CD4-positive, alpha-beta T cell treated with Interferon gamma for 1 hour (primary cell): Measurements from ENCODE around the gene GSG1L.

Experiments
- DNase-seq: peaks from one replicate; pipeline ENCODE4 v3.0.0-alpha.2; 2020

Gene GSG1L

DNA sequence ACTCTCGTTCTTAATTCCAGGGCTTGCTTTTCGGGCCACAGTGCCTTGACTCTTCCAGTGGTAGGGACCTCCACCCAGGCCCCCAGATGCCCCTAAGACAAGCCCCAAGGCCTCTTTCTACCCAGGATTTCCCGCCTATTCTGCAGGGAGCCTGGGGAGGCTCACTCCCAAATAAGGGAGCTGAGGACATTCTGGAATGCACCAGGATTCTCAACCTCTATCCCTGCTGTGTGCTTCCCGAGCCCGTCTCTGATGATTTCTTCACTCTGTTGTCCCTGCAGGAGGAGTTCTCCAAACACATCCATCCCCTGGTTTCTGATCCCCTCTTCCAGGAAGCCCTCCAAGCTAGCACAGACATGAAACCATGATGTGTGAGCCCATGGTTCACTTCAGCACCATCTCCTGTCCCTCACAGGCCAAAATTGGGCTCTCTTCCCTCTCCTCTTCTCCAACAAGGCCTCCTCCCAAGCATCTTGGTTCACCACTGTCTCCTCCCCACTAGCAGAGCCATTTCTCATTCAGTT is 257.6 kb downstream of the GSG1L start:
- DNase-seq = no peak

DNA sequence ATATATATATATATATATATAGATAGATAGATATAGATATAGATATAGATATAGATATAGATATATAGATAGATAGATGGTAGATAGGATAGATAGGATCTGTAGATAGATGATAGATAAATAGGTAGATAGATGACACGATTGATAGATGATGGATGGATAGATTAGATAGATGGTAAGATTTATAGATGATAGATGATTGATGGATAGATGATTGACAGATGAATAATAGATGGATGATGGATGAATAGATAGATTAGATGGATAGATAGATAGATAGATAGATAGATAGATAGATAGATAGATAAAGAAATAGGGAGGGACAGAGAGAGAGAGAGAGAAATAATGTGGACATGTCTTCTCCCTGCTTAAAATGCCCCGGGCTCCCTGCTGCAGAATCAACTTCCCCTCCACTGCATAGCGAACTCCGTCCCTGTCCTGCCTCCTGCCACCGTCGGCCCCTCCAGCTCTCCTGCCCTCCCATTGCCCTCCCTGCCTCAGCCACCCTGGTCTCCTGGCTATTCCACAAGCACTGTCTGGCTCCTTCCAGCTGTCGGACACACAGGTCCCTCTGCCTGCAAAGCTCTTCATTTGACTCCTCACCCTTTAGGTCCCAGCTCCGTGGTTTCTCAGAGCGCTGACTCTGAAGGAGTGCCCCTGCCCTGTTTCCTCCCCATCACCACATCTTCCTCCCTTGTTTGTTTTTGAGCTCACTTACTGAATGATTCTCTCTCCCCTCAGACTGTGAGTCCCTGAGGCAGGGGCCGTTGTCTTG is 259.6 kb downstream of the GSG1L start:
- DNase-seq = no peak

DNA sequence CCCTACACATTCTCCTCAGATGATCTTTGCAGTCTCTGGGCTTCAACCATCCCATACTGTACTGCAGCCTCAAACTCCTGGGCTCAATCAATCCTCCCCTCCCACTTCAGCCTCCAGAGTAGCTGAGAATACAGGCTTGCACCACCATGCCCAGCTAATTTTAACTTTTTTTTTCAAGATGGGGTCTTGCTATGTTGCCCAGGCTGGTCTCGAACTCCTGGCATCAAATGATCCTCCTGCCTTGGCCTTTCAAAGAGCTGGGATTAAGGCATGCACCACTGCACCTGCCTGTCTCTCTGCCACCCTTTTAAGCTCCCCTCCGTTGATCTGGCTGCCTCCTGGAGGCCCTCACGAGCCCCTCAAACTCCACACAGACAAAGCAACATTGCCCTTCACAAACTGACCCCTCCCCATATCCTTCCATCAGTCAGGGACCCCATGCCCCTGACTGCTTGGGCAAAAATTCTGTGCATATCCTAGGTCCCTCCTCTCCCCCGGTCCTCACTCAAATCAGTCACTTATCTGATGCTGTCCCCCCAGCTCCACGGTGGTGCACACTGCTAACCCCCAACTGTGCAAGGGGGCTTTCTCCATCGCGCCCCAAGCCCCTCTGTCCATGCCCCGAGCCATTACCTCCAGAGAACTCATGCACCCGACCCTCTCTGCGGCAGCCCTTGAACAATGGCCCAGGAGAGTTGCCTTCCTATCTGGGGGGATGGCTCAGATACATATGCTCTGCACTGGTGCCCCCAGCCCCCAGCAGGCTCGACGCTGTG is 260.7 kb downstream of the GSG1L start:
- no peak for DNase-seq

DNA sequence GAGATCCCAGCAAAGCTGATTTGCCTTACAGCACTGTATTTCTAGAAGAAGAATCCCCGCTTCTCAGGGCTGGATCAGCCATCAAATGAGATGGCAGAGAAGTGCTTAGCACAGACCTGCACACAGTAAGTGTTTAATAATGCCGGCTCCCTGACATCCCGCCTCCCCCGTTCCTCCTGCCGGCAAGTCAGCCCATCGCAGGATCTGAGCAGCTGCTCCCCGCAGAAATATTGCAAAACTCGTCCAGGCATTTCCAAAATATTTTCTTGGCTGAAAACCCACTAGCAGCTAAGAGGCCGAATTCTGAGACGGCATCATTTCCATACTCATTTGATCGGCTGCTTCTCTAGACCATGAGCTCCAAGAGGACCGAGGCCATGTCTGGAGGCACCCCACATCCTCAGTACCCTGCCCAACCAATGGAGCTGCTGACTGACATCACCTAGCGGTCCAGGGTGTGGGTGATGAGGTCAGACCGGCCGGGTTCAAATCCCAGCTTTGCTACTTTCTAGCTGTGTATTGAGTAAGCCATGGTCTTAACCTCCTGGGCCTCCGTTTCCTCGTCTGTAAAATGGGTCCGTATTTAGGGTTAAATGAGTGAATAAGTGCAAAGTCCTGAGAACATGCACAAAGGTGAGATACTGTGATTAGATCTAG is 262.1 kb downstream of the GSG1L start:
- DNase-seq = no peak

DNA sequence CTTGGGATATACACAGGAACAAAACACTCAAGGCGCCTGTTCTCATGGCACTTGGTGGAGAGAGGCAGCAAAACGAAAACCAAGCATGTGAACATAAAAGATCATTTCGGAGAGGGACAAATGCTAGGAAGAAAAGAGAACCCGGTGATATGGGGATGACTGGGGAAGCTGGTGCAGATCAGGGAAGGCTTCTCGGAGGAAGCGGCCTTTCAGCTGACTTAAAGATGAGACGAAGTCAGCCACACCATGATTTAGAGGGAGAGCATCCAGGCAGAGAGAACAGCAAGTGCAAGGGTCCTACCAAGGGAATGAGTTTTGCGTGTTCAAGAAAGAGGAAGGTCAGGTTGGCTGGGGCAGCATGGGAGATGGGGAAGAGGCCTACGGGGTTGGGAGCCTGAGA is 262.7 kb downstream of the GSG1L start:
- no peak for DNase-seq

DNA sequence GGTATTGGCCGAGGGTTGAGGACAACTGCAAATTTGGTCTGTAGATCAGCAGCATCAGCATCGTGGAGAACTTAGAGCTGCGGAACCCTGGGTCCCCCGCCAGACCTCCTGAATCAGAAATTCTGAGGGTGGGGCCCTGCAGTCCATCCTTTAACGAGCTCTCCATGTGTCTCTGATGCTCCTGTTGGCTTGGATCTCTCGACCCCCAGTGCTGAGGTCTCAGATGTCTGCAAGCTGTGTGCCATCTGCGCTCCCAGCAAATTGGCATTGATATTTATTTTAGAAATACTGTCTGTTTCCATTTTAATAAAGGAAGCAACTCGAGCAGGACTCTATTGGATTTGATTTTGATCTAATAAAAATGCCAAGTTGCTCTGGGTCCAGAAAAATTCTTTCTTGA is 263.6 kb downstream of the GSG1L start:
- DNase-seq = no peak

DNA sequence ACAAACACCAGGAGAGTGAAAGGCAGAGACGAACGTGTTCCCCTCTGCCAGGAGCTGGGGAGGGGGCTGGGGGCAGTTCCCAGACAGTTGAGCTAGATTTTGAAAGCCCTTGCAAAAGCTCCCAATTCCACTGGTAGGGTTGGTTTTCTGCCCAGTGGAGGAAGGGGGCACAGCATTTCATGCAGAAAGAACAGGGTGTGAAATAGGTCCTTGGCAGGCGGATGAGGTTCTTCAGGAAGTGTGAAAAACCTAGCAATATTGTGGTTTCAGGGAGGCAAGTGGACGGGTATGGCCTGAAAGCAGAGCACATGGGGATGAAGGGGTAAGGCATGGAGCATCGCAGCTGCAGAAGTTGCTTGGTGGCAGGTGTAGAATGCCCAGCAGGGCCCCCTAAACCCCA is 265.3 kb downstream of the GSG1L start:
- DNase-seq = no peak

DNA sequence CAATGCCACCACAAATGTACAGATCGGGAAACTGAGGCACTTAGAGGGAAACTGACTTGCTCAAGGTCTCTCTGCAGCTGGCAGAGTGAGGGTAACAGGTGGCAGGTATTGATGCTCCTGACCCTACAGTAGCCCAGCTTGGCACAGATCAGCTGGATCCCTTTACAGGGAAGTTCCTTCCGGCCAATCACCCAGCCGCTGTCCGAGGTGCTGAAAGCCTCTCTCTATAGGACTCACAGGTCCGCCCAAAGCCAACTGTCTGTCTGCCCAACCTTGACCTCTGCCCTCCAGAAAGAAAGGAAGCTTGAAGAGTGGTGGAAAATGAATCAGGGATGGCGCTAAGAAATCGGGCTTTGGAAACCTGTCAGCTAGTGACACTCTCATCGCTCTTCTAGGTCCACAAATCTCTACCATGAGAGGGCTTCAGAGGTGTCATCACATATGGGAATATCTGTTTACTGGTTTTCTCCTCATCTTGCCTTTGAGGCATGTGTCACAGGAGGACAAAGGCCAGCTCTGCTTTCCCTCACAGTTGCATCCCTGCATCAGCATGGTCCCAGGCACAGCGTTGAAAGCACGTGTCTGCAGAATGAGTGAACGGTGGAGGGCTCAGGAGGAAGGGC is 267.4 kb downstream of the GSG1L start:
- no peak for DNase-seq

DNA sequence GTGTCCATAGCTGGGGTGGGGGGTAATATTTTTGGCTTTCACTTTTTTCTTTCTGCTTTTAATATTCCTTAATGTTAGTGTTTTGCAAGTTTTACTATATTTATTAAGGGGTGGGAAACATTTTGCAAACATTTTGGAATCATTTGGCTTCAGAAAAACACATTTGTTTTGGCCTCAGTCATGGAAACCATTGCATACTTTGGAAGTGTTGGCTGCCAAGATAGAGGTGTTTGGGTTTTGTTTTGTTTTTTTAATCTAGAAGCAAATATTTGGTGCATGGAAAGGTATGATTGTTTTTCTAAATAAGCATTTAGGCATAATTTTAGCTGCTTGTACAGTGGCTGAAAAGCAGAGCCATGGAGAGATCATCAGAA is 270.3 kb downstream of the GSG1L start:
- no peak for DNase-seq

DNA sequence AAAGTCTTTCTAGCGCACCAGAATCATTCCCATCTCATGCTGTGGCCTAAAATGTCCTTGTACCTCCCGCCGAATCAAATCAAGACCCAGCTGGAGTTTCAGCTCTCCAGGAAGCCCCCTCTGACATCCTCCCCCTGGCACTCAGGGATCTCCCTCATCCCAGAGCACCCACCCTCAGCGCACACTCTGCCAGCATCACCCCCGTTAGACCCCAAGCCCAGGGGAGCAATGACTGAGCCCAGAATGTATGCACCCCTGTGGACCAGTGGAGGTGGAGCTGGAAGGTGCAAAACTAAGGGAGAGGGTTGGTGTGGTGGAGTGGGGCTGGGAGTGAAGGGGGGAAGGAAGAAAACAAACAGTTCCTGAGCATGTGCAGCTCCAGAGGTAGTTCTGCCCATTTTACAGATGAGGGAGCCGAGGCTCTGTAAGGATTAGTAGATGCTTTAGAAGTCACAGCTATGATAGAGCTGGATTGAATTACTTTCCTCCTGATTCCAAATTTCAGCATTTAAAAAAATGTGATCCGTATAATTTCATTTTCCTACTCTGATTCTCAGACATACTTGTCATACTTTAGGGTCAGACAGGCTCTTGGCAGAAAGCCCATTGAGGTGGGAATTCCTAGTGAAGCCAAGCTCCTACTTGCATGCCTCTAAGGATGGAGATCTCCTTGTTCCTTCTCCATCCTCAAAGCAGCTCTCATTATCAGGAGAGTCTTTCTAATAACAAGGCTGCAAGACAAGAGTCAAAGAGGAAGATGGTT is 270.8 kb downstream of the GSG1L start:
- DNase-seq = no peak

DNA sequence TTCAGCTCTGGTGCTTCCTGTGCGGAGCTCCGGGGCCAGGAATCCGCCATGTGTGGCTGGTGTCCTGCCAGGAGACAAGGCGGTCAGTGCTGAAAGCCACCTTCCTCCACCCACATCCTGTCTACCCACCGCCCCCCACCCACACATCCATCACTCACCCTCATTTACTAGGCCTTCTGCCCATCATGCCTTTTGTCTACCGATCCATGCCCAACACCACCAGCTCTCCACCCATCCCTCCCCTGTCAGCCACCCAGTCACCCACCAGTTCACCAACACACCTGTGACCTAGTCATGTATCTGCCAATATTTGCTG is 272.2 kb downstream of the GSG1L start:
- DNase-seq = no peak

DNA sequence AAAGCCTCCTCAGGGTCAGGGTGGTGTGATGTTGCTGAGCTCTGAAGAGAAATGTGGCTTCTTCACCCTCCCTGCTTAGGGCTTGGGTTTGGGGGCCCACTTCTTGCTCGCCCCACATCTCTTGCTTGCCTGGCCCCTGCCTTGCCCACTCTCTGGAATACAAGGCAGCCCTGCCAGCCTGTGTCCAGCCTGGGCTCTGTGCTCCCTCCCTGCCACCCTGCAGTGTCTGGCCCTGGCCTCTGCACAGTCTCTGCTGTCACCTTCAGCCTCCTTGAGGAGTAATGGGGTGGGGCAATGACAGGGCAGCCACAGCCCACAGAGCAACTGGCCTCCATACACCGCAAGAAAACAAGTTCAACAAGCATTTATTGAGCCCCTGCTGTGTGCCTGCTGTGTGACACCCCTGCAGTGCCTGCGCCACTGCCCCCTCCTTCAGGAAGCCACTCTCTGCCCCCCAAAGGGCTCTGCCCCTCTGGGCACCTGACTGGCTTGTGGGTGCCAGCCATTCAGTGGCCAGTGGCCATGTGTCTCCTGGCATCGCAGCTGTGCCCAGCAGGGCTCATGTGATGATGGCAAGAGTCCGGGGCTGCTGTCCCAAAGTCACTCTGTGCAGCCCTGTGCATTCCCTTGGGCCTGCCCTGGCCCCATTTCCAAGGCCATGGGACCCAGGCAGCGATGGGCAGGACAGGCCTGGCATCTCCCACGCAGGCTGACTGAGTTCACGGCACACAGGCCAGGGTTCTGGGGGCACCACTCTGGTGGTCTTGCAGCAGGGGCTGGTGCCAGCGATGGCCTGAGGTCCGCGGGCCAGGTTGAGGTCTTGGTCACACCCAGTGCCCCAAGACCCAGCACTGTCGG is 272.7 kb downstream of the GSG1L start:
- no peak for DNase-seq

DNA sequence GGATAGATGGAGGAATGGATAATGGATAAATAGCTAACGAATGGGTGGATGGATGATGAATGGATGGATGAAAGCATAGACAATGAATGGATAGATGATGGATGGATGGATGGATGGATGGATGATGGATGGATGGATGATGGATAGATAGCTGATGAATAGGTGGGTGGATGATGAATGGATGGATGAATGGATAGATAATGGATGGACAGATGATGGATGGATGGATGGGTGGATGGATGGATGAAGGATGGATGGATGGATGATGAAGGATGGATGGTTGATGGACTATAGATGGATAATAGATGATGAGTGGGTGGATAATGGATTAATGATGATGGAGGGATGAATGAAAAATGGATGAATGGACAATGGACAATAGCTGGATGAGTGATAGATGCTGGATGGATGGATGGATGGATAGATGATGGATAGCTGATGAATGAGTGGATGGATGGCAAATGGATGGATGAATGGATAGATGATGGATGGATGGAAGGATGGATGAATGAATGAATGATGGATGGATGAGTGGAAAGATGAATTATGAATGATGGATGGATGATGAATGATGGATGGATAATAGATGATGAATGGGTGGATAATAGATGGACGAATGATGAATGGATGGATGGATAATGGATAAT is 273.8 kb downstream of the GSG1L start:
- no peak for DNase-seq

DNA sequence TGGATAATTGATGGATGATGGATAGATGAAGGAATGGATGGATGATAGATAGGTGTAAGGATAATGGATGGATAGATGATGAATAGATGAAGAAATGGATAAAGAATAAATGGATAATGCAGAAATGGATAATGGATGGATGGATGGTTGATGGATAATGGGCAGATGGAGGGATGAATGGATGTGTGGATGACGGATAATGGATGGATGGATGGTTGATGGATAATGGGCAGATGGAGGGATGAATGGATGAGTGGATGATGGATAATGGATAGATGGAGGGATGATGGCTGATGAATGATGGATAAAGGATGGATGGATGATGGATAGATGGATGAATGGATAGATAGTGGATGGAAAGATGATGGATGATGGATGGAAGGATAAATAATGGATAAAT is 274.4 kb downstream of the GSG1L start:
- no peak for DNase-seq

DNA sequence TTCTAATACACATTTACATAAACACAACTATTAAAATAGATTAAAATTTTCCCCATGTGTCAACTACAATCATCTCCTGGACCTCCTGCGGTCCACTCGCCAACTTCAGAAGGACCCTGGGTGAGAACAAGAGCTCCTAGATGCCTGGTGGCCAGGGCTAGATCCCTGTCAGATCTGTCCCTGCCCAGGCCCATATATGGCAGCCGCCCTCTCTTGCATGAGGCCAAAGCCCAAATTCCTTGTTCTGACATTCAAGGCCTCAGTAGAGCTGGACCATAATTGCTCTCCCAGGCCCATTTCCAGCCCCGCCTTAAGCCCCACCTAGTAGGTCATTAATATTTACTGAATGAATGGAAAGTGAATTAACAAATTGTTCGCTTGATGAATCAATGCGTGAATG is 275.8 kb downstream of the GSG1L start:
- no peak for DNase-seq

DNA sequence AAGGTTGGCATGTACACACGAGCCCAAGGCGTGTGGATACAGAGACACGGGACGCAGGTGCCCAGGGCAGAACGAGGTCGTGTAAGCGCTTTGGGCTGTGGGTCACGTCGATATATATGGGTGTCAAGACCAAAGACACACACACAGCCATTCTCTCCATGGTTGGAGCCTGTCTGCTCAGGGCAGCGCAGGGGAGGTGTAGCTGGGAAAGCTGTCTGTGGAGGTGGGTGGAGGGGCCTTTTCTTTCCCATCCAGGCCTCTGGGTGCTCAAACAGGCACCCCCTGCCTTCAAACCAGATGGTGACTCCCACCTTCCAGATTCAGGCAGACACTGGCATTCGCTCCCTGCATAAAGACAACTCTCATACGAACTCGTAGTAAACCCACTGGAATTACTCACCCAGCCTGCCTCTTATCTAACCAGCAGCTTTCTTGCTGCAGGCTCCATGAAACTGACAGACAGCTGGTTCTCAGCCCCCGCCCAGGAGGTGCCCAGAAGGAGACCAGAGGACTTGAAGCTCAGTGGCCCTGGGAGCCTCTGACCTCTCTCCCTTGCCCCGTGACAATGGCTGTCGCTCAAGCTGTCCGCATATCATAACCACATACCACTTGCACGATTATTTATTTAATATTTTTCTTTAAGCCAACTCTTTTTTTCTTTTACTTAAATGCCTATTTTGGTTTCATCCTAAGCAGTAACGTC is 276.4 kb downstream of the GSG1L start:
- no peak for DNase-seq

DNA sequence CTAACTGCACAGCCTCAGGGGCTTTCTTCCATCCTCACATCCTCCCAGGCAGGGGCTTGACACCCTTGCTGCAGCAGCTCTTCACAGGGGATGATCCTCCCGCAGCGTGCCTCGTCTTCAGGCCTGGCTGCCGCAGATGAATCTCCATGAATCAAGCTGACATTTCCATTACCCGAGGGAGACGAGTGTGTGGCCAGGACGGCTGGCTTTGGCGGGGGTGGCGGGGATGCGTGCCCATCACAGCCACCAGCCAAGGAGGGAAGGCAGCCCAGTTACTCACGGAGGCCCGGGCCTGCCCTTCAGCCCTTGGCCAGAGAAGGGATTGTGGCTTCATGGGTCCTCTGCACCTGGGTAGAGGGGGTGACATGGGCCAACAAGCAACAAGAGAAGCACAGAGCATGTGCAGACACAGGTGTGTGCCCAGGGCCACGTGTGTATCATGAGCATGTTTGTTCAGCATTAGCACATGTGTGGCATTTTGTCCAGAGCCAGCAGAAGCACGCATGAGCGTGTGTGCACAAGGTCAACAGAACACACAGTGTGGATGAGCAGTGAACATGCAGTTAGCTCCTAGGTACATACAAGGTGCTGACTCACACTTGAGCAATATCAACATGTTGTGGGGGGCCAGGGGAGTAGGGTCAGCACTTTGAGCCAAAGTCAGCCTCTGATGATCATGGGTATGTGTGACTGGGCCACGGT is 277.1 kb downstream of the GSG1L start:
- no peak for DNase-seq

DNA sequence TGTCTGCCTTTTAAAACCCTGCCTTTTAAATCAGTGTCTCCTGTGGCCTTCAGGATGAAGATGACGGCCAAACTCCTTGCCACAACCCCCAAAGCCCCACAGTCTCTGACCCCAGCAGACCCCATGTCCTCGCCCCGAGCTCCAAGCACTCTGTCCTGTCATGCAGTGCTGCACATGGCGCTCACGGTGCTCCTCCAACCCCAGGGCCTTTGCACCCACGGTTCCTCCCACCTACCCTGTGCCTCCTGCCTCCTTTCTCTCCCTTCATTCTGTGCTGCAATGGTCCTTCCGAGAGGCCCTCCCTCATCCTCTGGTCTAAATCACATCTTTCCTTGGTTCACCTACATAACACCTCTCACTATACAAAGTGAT is 278.2 kb downstream of the GSG1L start:
- no peak for DNase-seq

DNA sequence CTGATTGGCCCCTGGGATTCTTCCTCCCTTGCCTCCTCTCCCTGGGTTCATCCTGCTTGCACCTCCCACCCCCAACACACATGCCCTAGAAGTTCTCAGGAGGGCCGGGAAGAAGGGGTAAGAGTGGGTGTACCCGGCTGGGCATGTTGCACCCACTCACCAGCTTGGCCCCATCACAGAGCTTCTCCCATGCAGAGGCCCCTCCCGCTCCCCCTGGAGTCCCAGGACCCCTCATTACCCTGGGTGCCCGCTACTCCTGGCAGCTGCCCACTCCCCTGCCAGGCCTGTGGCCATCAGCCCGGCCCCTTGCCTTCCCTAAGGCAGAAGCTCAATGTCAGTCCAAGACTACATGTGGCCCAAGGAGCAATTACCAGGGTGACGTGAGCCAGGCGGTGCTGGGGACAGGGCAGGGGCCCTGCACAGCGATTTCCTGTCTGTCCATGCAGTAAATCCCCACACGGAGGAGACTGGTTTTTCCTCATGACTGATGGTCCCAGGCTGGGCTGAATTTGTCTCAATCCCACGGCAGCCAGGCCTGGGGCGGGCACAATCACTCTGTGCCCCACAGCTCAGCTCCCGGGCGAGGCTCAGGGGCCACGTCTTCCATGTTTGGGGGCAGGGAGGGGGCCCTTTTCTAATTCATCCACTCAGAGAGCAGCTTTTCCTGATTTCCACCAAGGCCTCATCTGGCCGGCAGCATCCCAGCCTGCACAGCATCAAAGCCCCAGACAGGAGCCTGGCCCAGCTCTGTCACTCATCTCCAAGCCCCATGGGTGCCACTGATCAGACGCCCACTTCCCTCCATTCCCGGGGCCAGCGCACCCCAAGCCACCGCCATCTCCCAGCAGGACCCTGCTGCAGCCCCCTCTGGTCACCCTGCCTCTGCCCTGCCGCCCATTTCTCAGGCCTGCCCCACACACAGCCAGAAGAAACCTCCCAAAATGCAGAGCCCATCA is 278.9 kb downstream of the GSG1L start:
- no peak for DNase-seq
